PC-9 (cell line): ENCODE data around the gene NPTN. TPM values are rescaled to one million over a fixed set of nuclear protein-coding genes. Genes with fewer than 3 reads are reported as not detected.

Experiments used
- BruUV-seq: library from RNA; stranded (reverse); fragments of 400-500 nt; replicated peaks from 2 replicates; lab custom pipeline; 2021; lab: Mats Ljungman, UMichigan
- CTCF ChIA-PET: fragments of 300-600 bp; sonication (Branson Sonifier 250); formaldehyde crosslinking; loops from one replicate; lab custom pipeline; 2022; ENCODE audit warnings: antibody characterized with exemption; lab: Charles Lee
- POLR2A ChIA-PET: fragments of 300-600 bp; sonication (Branson Sonifier 250); formaldehyde crosslinking; loops from one replicate; lab custom pipeline; 2022; ENCODE audit warnings: antibody characterized with exemption; ENCODE audit not compliant: unreplicated experiment; lab: Charles Lee
- DNase-seq, 2 experiments: peaks; one replicate each; pipeline versions ENCODE4 v3.0.0 to v3.0.0-alpha.2; 2015 to 2022; ENCODE audit warnings: mixed read lengths in 1 of 2
- H2AFZ ChIP-seq: fragments of 200-600 bp; sonication (generic); 2 replicates; pipeline ENCODE4 v1.8.1; 2017; ENCODE audit warnings: antibody characterized with exemption
- H3F3A ChIP-seq: fragments of 200-600 bp; sonication (generic); 2 replicates; pipeline ENCODE4 v1.8.1; 2017; ENCODE audit warnings: antibody characterized with exemption, mild to moderate bottlenecking, low read depth; ENCODE audit not compliant: insufficient read depth
- H3K27ac ChIP-seq: fragments of 200-600 bp; sonication (generic); 2 replicates; pipeline ENCODE4 v1.6.1; 2016; ENCODE audit warnings: mixed run types
- H3K27me3 ChIP-seq: fragments of 200-600 bp; sonication (generic); 2 replicates; pipeline ENCODE4 v1.6.1; 2016; ENCODE audit warnings: low read depth, mixed run types; ENCODE audit not compliant: insufficient read depth
- H3K36me3 ChIP-seq: fragments of 200-600 bp; sonication (generic); 2 replicates; pipeline ENCODE4 v1.6.1; 2016; ENCODE audit warnings: low read depth, mixed run types
- H3K4me1 ChIP-seq: fragments of 200-600 bp; sonication (generic); replicated peaks from 2 replicates; pipeline ENCODE4 v1.6.1; 2016; ENCODE audit warnings: mixed run types; ENCODE audit not compliant: insufficient read depth
- H3K4me2 ChIP-seq: fragments of 200-600 bp; sonication (generic); 2 replicates; pipeline ENCODE4 v1.6.1; 2017; ENCODE audit warnings: mixed run types
- H3K4me3 ChIP-seq: fragments of 200-600 bp; sonication (generic); 2 replicates; pipeline ENCODE4 v1.6.1; 2016; ENCODE audit warnings: mixed run types
- H3K79me2 ChIP-seq: fragments of 200-600 bp; sonication (generic); 2 replicates; pipeline ENCODE4 v1.6.1; 2017; ENCODE audit warnings: low read depth, mixed run types
- H3K9me2 ChIP-seq: fragments of 200-600 bp; sonication (generic); 2 replicates; pipeline ENCODE4 v1.8.1; 2017; ENCODE audit warnings: mild to moderate bottlenecking; ENCODE audit not compliant: insufficient read depth
- H3K9me3 ChIP-seq: fragments of 200-600 bp; sonication (generic); 2 replicates; pipeline ENCODE4 v1.8.1; 2016; ENCODE audit warnings: low read depth; ENCODE audit not compliant: insufficient read depth
- H4K20me1 ChIP-seq: fragments of 200-600 bp; sonication (generic); 2 replicates; pipeline ENCODE4 v1.8.1; 2017; ENCODE audit not compliant: insufficient read depth
- CTCF ChIP-seq: fragments of 200-600 bp; sonication (generic); conservative IDR thresholded peaks from 2 replicates; pipeline ENCODE4 v1.6.1; 2017; ENCODE audit warnings: mixed run types, antibody characterized with exemption, mild to moderate bottlenecking, moderate library complexity
- EZH2 ChIP-seq: fragments of 200-600 bp; sonication (generic); IDR thresholded peaks from 2 replicates; pipeline ENCODE4 v1.8.0; 2017; ENCODE audit warnings: antibody characterized with exemption, low read depth
- intact Hi-C: fragments of 100-400 bp; cut with micrococcal nuclease; formaldehyde crosslinking; loops from one replicate; pipeline ENCODE4 v1.10.0; 2022; ENCODE audit not compliant: unreplicated experiment
- total RNA-seq: library from RNA; stranded (reverse); gene quantifications from 2 replicates; pipeline ENCODE4 v1.2.3, GENCODE V29; 2021

Gene NPTN
- total RNA-seq, 1 experiment from 2014 or later = 101 TPM

- H3F3A ChIP-seq = no peaks in the 10 kb centered on the region; the same call in none of the 2 replicates
- no peak overlapping the region for H3K4me2 ChIP-seq
- intact Hi-C loops = no loop called here
- no peaks in the 10 kb centered on the region for H3K4me1 ChIP-seq
- peaks cover 37% of the 10 kb centered on the region for H4K20me1 ChIP-seq
- no peak overlapping the region for H3K4me3 ChIP-seq
- H3K9me3 ChIP-seq = no peaks in the 10 kb centered on the region
- ChIA-PET CTCF (no interaction called here), POLR2A (no interaction called here)
- no peaks in the 10 kb centered on the region for H3K9me2 ChIP-seq
- no peak for DNase-seq
- H2AFZ ChIP-seq = no peak overlapping the region
- no peaks in the 10 kb centered on the region for H3K27me3 ChIP-seq
- TF ChIP-seq EZH2 (no peak), CTCF (no peak)
- H3K27ac ChIP-seq = no peak overlapping the region
- no peaks in the 10 kb centered on the region; the same call in 1 of the 2 replicates for H3K36me3 ChIP-seq
- peaks cover 90% of the 10 kb centered on the region for H3K79me2 ChIP-seq
- BruUV-seq = no TSS peak
Measured at GRCh38 chr15:73621286-73621826, 11.8 kb downstream of the NPTN start.

GRCh38 chr15:73620078-73620477 is 13.1 kb downstream of the NPTN start:
- Histone ChIP-seq H3K9me2 (no peaks in the 10 kb centered on the region), H3K4me2 (no peak overlapping the region), H3F3A (no peaks in the 10 kb centered on the region; the same call in none of the 2 replicates), H3K4me3 (no peak overlapping the region), H3K27ac (no peak overlapping the region), H3K36me3 (no peaks in the 10 kb centered on the region; the same call in 1 of the 2 replicates), H4K20me1 (peaks cover 39% of the 10 kb centered on the region), H3K79me2 (peaks cover 90% of the 10 kb centered on the region), H3K4me1 (no peaks in the 10 kb centered on the region), H2AFZ (no peak overlapping the region), H3K27me3 (no peaks in the 10 kb centered on the region), H3K9me3 (no peaks in the 10 kb centered on the region)
- intact Hi-C loops = no loop called here
- ChIA-PET CTCF (no interaction called here), POLR2A (interaction anchor here (0.6 kb wide), 1 partner anchor 13 kb away, joined by 3 read pairs; no protein-coding TSS in a partner anchor)
- no peak for DNase-seq
- TF ChIP-seq CTCF (no peak), EZH2 (no peak)
- BruUV-seq = no TSS peak

GRCh38 chr15:73617913-73618312 is 15.3 kb downstream of the NPTN start:
- Histone ChIP-seq H3K27ac (no peak overlapping the region), H3F3A (no peaks in the 10 kb centered on the region; the same call in 1 of the 2 replicates), H3K36me3 (no peaks in the 10 kb centered on the region), H3K9me2 (no peaks in the 10 kb centered on the region), H3K79me2 (peaks cover 89% of the 10 kb centered on the region), H3K4me2 (no peak overlapping the region), H3K4me3 (no peak overlapping the region), H3K9me3 (no peaks in the 10 kb centered on the region), H3K4me1 (no peaks in the 10 kb centered on the region), H2AFZ (no peak overlapping the region), H4K20me1 (peaks cover 44% of the 10 kb centered on the region), H3K27me3 (no peaks in the 10 kb centered on the region)
- POLR2A ChIA-PET = interaction anchor here (0.6 kb wide), 1 partner anchor 14 kb away, joined by 11 read pairs; no protein-coding TSS in a partner anchor
- intact Hi-C loops = no loop called here
- TF ChIP-seq CTCF (no peak), EZH2 (no peak)
- no peak for DNase-seq
- CTCF ChIA-PET = no interaction called here
- no TSS peak for BruUV-seq
